K562 (cell line): ENCODE results near the gene FUT8.

Source experiments
- DIDO1 ChIP-seq: fragments of 450-650 bp; IDR thresholded peaks from 2 replicates; pipeline ENCODE4 v1.6.1; 2016; ENCODE audit warnings: low read depth, missing biosample characterization, missing genetic modification characterization
- KDM1A ChIP-seq, 2 experiments: fragments of 450-650 bp; IDR thresholded peaks; 2 replicates each; pipeline ENCODE4 v1.6.1; 2016; ENCODE audit warnings: mild to moderate bottlenecking in 2 of 2
- LEF1 ChIP-seq: fragments of 450-650 bp; IDR thresholded peaks from 2 replicates; pipeline ENCODE4 v1.6.1; 2016; ENCODE audit warnings: mild to moderate bottlenecking
- POLR2A ChIP-seq: fragments of 450-650 bp; conservative IDR thresholded peaks from 2 replicates; pipeline ENCODE4 v1.6.1; 2016
- POLR3A ChIP-seq: IDR thresholded peaks from 2 replicates; pipeline ENCODE4 v1.6.1; 2011; ENCODE audit warnings: borderline replicate concordance, mild to moderate bottlenecking, moderate library complexity; ENCODE audit not compliant: insufficient read length, insufficient read depth; ENCODE audit errors: extremely low read depth
- PRMT5 ChIP-seq: sonication (generic); formaldehyde crosslinking; IDR thresholded peaks from 2 replicates; pipeline ENCODE4 v1.5.0; 2020; ENCODE audit warnings: missing genetic modification reagents
- ZNF699 ChIP-seq: fragments of 250-450 bp; sonication (Bioruptor Pico); IDR thresholded peaks from 2 replicates; pipeline ENCODE4 v1.8.0; 2021; ENCODE audit warnings: mild to moderate bottlenecking, moderate library complexity; ENCODE audit not compliant: insufficient replicate concordance
- TF ChIP-seq, protein P1 (sequence below), 3 experiments: IDR thresholded peaks in 2 of 3; conservative IDR thresholded peaks in 1 of 3; 2 replicates each; pipeline ENCODE4 v1.5.1; 2011 to 2012; ENCODE audit warnings: low read length in 3 of 3, mild to moderate bottlenecking in 3 of 3, control low read depth in 2 of 3, improper control_type of control experiment in 1 of 3, inconsistent platforms in 1 of 3, low read depth in 1 of 3, mixed read lengths in 1 of 3, moderate library complexity in 1 of 3; ENCODE audit not compliant: insufficient read depth in 2 of 3
- TF ChIP-seq, protein P2 (sequence below): IDR thresholded peaks from 2 replicates; pipeline ENCODE4 v1.6.1; 2012; ENCODE audit warnings: low read depth, low read length, improper control_type of control experiment, borderline replicate concordance

DNA sequence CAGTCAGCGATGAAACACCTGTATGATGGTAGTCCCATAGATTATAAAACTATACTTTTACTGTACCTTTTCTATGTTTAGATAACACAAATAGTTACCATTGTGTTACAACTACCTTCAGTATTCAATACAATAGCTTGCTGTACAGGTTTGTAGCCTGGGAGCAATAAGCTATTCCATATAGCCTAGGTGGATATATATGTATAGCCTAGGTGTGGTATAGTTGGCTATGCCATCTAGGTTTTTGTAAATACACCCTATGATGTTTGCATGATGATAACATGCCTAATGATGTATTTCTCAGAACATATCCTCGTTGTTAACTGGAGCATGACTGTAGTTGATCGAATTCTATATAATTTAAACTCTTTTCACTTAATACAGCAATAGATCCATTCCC lies 316.1 kb downstream of the FUT8 start:
- TF ChIP-seq LEF1: no peak
- no peak for TF ChIP-seq POLR2A
- TF ChIP-seq, protein P1, sequence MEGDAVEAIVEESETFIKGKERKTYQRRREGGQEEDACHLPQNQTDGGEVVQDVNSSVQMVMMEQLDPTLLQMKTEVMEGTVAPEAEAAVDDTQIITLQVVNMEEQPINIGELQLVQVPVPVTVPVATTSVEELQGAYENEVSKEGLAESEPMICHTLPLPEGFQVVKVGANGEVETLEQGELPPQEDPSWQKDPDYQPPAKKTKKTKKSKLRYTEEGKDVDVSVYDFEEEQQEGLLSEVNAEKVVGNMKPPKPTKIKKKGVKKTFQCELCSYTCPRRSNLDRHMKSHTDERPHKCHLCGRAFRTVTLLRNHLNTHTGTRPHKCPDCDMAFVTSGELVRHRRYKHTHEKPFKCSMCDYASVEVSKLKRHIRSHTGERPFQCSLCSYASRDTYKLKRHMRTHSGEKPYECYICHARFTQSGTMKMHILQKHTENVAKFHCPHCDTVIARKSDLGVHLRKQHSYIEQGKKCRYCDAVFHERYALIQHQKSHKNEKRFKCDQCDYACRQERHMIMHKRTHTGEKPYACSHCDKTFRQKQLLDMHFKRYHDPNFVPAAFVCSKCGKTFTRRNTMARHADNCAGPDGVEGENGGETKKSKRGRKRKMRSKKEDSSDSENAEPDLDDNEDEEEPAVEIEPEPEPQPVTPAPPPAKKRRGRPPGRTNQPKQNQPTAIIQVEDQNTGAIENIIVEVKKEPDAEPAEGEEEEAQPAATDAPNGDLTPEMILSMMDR (IDR thresholded peaks at IDR 0.05 in 2 of 3, conservative IDR thresholded peaks at IDR 0.05 in 1 of 3; ENCODE audit: insufficient read depth in 2 of 3, low read depth in 1 of 3, low read length in 3 of 3): no peak
- TF ChIP-seq, protein P2, sequence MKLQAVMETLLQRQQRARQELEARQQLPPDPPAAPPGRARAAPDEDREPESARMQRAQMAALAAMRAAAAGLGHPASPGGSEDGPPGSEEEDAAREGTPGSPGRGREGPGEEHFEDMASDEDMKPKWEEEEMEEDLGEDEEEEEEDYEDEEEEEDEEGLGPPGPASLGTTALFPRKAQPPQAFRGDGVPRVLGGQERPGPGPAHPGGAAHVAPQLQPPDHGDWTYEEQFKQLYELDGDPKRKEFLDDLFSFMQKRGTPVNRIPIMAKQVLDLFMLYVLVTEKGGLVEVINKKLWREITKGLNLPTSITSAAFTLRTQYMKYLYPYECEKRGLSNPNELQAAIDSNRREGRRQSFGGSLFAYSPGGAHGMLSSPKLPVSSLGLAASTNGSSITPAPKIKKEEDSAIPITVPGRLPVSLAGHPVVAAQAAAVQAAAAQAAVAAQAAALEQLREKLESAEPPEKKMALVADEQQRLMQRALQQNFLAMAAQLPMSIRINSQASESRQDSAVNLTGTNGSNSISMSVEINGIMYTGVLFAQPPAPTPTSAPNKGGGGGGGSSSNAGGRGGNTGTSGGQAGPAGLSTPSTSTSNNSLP: no peak
- TF ChIP-seq ZNF699 (CRISPR knock-in tag): no peak
- no peak for TF ChIP-seq KDM1A (IDR thresholded peaks at IDR 0.05)
- TF ChIP-seq DIDO1 (tag): no peak
- TF ChIP-seq POLR3A: no peak
- no peak for TF ChIP-seq PRMT5 (CRISPR knock-in tag)
